HCT116 (cell line): Measurements from ENCODE around the gene ATP13A3. TPM values are rescaled to one million over a fixed set of nuclear protein-coding genes. Genes with fewer than 3 reads are reported as not detected.

Experiments
- ATAC-seq: fragments of 200-7000 bp; cut with Tn5 transposase; 2 replicates; pipeline ENCODE4 v1.9.1; 2020; ENCODE audit warnings: mild to moderate bottlenecking, moderate library complexity
- BruUV-seq: library from RNA; stranded (reverse); fragments of 400-500 nt; replicated peaks from 2 replicates; lab custom pipeline; 2021; lab: Mats Ljungman, UMichigan
- CTCF ChIA-PET: fragments of 300-600 bp; sonication (Branson Sonifier 250); formaldehyde crosslinking; loops from one replicate; lab custom pipeline; 2021; ENCODE audit warnings: antibody characterized with exemption; lab: Charles Lee
- POLR2A ChIA-PET: fragments of 300-600, 350-600 bp; sonication (Branson Sonifier 250); formaldehyde crosslinking; loops from one replicate; lab custom pipeline; 2021; ENCODE audit warnings: antibody characterized with exemption; lab: Charles Lee
- RAD21 ChIA-PET, 2 experiments: fragments of 300-600 bp; sonication (Branson Sonifier 250); formaldehyde crosslinking; loops; one replicate each; lab custom pipeline; 2023; ENCODE audit warnings: low total read pairs in 2 of 2; ENCODE audit not compliant: uncharacterized antibody in 2 of 2, unreplicated experiment in 2 of 2, low non-redundant PET in 1 of 2; lab: Charles Lee
- DNase-seq: peaks from one replicate; pipeline ENCODE4 v3.0.0-alpha.2; 2010; ENCODE audit warnings: low read depth, low spot score
- H2AFZ ChIP-seq: fragments of 200-600 bp; shearing (Covaris generic), sonication (generic); 2 replicates; pipeline ENCODE4 v1.6.1; 2017; ENCODE audit warnings: low read depth, mixed run types, mixed read lengths, antibody characterized with exemption, low read length; ENCODE audit not compliant: poor library complexity, severe bottlenecking
- H3K27ac ChIP-seq: 2 replicates; pipeline ENCODE4 v1.5.1; 2012; ENCODE audit warnings: low read depth, low read length
- H3K27me3 ChIP-seq: fragments of 200-600 bp; sonication (generic); 2 replicates; pipeline ENCODE4 v1.6.1; 2016; ENCODE audit warnings: mixed run types, low read length, mixed read lengths; ENCODE audit not compliant: insufficient read depth
- H3K36me3 ChIP-seq, 2 experiments: fragments of 200-500 bp in 1 of 2; fragments of 200-600 bp in 1 of 2; sonication (Bioruptor generic) in 1 of 2; sonication (generic) in 1 of 2; 2 replicates each; pipeline versions ENCODE4 v1.5.1 to v1.6.1; 2014 to 2016; ENCODE audit warnings: low read length in 2 of 2, inconsistent platforms in 1 of 2, mixed read lengths in 1 of 2, mixed run types in 1 of 2; ENCODE audit not compliant: insufficient read depth in 2 of 2, control insufficient read depth in 1 of 2
- H3K4me1 ChIP-seq, 2 experiments: fragments of 200-600 bp in 1 of 2; sonication (generic) in 1 of 2; 2 replicates each; pipeline versions ENCODE4 v1.5.1 to v1.6.1; 2012 to 2017; ENCODE audit warnings: low read length in 2 of 2, inconsistent platforms in 1 of 2, mild to moderate bottlenecking in 1 of 2, mixed read lengths in 1 of 2, mixed run types in 1 of 2, moderate library complexity in 1 of 2; ENCODE audit not compliant: insufficient read depth in 2 of 2, control insufficient read depth in 1 of 2
- H3K4me2 ChIP-seq: fragments of 200-600 bp; sonication (generic); 2 replicates; pipeline ENCODE4 v1.6.1; 2017; ENCODE audit warnings: mixed run types, low read length, mixed read lengths
- H3K4me3 ChIP-seq, 2 experiments: fragments of 200-600 bp in 1 of 2; sonication (generic) in 1 of 2; replicated peaks in 1 of 2; 2 replicates each; pipeline ENCODE4 v1.5.1; 2011 to 2016; ENCODE audit warnings: low read length in 2 of 2, control low read depth in 1 of 2, low read depth in 1 of 2, mild to moderate bottlenecking in 1 of 2, mixed read lengths in 1 of 2, mixed run types in 1 of 2
- H3K79me2 ChIP-seq: fragments of 200-600 bp; sonication (generic); 2 replicates; pipeline ENCODE4 v1.6.1; 2017; ENCODE audit warnings: mild to moderate bottlenecking, mixed run types, low read length, moderate library complexity, mixed read lengths; ENCODE audit not compliant: insufficient read depth
- H3K9ac ChIP-seq: fragments of 200-600 bp; sonication (generic); 2 replicates; pipeline ENCODE4 v1.6.1; 2016; ENCODE audit warnings: low read length, mixed read lengths
- H3K9me2 ChIP-seq: fragments of 200-600 bp; sonication (generic), shearing (Covaris generic); 2 replicates; pipeline ENCODE4 v1.6.1; 2017; ENCODE audit warnings: mixed run types, mild to moderate bottlenecking, moderate library complexity; ENCODE audit not compliant: insufficient read depth
- H3K9me3 ChIP-seq, 2 experiments: fragments of 200-500 bp in 1 of 2; fragments of 200-600 bp in 1 of 2; sonication (Bioruptor generic) in 1 of 2; sonication (generic) in 1 of 2; 2 replicates each; pipeline ENCODE4 v1.6.1; 2014 to 2017; ENCODE audit warnings: low read length in 2 of 2, mixed read lengths in 2 of 2, inconsistent platforms in 1 of 2, low read depth in 1 of 2, mild to moderate bottlenecking in 1 of 2, mixed run types in 1 of 2, moderate library complexity in 1 of 2; ENCODE audit not compliant: control insufficient read depth in 1 of 2, insufficient read depth in 1 of 2
- H4K20me1 ChIP-seq: fragments of 200-600 bp; sonication (generic), shearing (Covaris generic); 2 replicates; pipeline ENCODE4 v1.6.1; 2017; ENCODE audit warnings: mixed run types, mild to moderate bottlenecking, moderate library complexity; ENCODE audit not compliant: insufficient read depth
- CBX3 ChIP-seq: IDR thresholded peaks from 2 replicates; pipeline ENCODE4 v1.6.1; 2012; ENCODE audit warnings: low read depth
- CEBPB ChIP-seq: IDR thresholded peaks from 2 replicates; pipeline ENCODE4 v1.6.1; 2012; ENCODE audit warnings: low read depth
- ELF1 ChIP-seq: IDR thresholded peaks from 2 replicates; pipeline ENCODE4 v1.6.1; 2012; ENCODE audit warnings: low read depth, borderline replicate concordance
- EZH2 ChIP-seq: fragments of 200-600 bp; sonication (generic); IDR thresholded peaks from 2 replicates; pipeline ENCODE4 v1.6.1; 2017; ENCODE audit warnings: antibody characterized with exemption, mixed run types
- FOSL1 ChIP-seq: IDR thresholded peaks from 2 replicates; pipeline ENCODE4 v1.6.1; 2012; ENCODE audit warnings: low read depth
- JUND ChIP-seq: IDR thresholded peaks from 2 replicates; pipeline ENCODE4 v1.6.1; 2012
- POLR2A ChIP-seq: IDR thresholded peaks from 2 replicates; pipeline ENCODE4 v1.7.0; 2011; ENCODE audit warnings: borderline replicate concordance; ENCODE audit not compliant: insufficient read depth, insufficient read length; ENCODE audit errors: extremely low read depth
- POLR2AphosphoS5 ChIP-seq: IDR thresholded peaks from 2 replicates; pipeline ENCODE4 v1.6.1; 2011; ENCODE audit warnings: mild to moderate bottlenecking, low read depth, low read length, moderate library complexity
- SRF ChIP-seq: IDR thresholded peaks from 2 replicates; pipeline ENCODE4 v1.6.1; 2012; ENCODE audit warnings: low read depth
- TCF7L2 ChIP-seq: IDR thresholded peaks from 2 replicates; pipeline ENCODE4 v1.7.0; 2011; ENCODE audit warnings: borderline replicate concordance, inconsistent platforms; ENCODE audit not compliant: insufficient read depth, insufficient read length; ENCODE audit errors: extremely low read depth
- YY1 ChIP-seq: IDR thresholded peaks from 2 replicates; pipeline ENCODE4 v1.6.1; 2011; ENCODE audit warnings: low read length, low read depth, moderate library complexity, mild to moderate bottlenecking; ENCODE audit not compliant: insufficient replicate concordance; ENCODE audit errors: extremely low read depth
- ZNF274 ChIP-seq: fragments of 200-500 bp; sonication (Bioruptor generic); IDR thresholded peaks from 2 replicates; pipeline ENCODE4 v1.6.1; 2014; ENCODE audit warnings: mild to moderate bottlenecking, low read depth, low read length, inconsistent platforms
- intact Hi-C: fragments of 100-400 bp; cut with micrococcal nuclease; formaldehyde crosslinking; loops from 2 replicates; pipeline ENCODE4 v1.10.0; 2022
- total RNA-seq: library from RNA; stranded (reverse); gene quantifications from one replicate; pipeline ENCODE4 v1.2.1, GENCODE V29; 2021; ENCODE audit not compliant: unreplicated experiment
- TF ChIP-seq, protein P1 (sequence below): IDR thresholded peaks from 2 replicates; pipeline ENCODE4 v1.6.1; 2012; ENCODE audit warnings: low read depth
- TF ChIP-seq, protein P2 (sequence below): IDR thresholded peaks from 2 replicates; pipeline ENCODE4 v1.6.1; 2012

The ATP13A3 gene
- total RNA-seq, 1 experiment from 2014 or later, result 139 TPM

DNA sequence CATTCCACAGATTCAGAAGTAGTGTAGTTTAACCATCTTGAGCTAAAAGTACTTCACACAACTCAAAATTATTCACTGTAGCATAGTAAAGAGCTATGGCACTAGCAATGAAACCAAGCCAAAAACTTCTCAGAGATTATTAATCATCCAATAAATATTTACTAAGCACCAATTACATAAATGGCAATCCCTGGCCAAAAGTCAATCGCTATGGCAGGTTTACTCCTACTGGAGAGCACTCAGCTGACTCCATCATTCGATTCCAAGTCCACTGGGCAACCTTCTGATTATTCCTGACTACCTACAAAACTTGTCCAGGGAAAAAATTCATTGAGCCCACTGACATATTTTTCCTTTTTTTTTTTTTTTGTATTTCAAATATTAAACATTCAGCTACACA, 23.9 kb downstream of the ATP13A3 start:
- POLR2A ChIA-PET, result no interaction called here
- peaks cover 90% of the 10 kb centered on the region for H3K79me2 ChIP-seq
- intact Hi-C loops, result no loop called here
- no peak overlapping the region for H3K4me3 ChIP-seq
- H4K20me1 ChIP-seq, result peaks cover 8% of the 10 kb centered on the region; the same call in 1 of the 2 replicates
- H3K4me1 ChIP-seq, result no peaks in the 10 kb centered on the region
- TF ChIP-seq CBX3 (no peak), ZNF274 (no peak), YY1 (no peak)
- TF ChIP-seq, protein P1, sequence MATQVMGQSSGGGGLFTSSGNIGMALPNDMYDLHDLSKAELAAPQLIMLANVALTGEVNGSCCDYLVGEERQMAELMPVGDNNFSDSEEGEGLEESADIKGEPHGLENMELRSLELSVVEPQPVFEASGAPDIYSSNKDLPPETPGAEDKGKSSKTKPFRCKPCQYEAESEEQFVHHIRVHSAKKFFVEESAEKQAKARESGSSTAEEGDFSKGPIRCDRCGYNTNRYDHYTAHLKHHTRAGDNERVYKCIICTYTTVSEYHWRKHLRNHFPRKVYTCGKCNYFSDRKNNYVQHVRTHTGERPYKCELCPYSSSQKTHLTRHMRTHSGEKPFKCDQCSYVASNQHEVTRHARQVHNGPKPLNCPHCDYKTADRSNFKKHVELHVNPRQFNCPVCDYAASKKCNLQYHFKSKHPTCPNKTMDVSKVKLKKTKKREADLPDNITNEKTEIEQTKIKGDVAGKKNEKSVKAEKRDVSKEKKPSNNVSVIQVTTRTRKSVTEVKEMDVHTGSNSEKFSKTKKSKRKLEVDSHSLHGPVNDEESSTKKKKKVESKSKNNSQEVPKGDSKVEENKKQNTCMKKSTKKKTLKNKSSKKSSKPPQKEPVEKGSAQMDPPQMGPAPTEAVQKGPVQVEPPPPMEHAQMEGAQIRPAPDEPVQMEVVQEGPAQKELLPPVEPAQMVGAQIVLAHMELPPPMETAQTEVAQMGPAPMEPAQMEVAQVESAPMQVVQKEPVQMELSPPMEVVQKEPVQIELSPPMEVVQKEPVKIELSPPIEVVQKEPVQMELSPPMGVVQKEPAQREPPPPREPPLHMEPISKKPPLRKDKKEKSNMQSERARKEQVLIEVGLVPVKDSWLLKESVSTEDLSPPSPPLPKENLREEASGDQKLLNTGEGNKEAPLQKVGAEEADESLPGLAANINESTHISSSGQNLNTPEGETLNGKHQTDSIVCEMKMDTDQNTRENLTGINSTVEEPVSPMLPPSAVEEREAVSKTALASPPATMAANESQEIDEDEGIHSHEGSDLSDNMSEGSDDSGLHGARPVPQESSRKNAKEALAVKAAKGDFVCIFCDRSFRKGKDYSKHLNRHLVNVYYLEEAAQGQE, result no peak
- no peak overlapping the region for H3K4me2 ChIP-seq
- no peak overlapping the region for H3K27ac ChIP-seq
- peaks cover 5 to 13% of the 10 kb centered on the region in 2 experiments; a peak in 2 of 4 replicates for H3K36me3 ChIP-seq
- H3K9ac ChIP-seq, result no peak overlapping the region
- H3K9me3 ChIP-seq, result no peaks in the 10 kb centered on the region
- CTCF ChIA-PET, result interaction anchor here (1.2 kb wide), 1 partner anchor 111 kb away, joined by 3 read pairs; no protein-coding TSS in a partner anchor
- no peaks in the 10 kb centered on the region for H3K27me3 ChIP-seq
- BruUV-seq, result no TSS peak
- RAD21 ChIA-PET, result no interaction called here
- DNase-seq (no peak), ATAC-seq (no peak)
- no peak overlapping the region for H2AFZ ChIP-seq
- no peaks in the 10 kb centered on the region for H3K9me2 ChIP-seq

GRCh38 chr3:194460566-194460965, 26.2 kb downstream of the ATP13A3 start:
- ChIA-PET CTCF (interaction anchor here (1.2 kb wide), 1 partner anchor 11 kb away, joined by 3 read pairs; no protein-coding TSS in a partner anchor), POLR2A (no interaction called here), RAD21 (no interaction called here)
- no peaks in the 10 kb centered on the region for H3K9me2 ChIP-seq
- no peak overlapping the region for H3K27ac ChIP-seq
- intact Hi-C loops, result no loop called here
- H3K79me2 ChIP-seq, result peaks cover 73% of the 10 kb centered on the region
- no peak for ATAC-seq
- H3K4me2 ChIP-seq, result no peak overlapping the region
- no peak overlapping the region for H3K9ac ChIP-seq
- DNase-seq, result no peak
- no peak overlapping the region for H3K4me3 ChIP-seq
- BruUV-seq, result no TSS peak
- peaks cover 8% of the 10 kb centered on the region; the same call in 1 of the 2 replicates for H4K20me1 ChIP-seq
- H3K9me3 ChIP-seq, result no peaks in the 10 kb centered on the region
- no peaks in the 10 kb centered on the region for H3K4me1 ChIP-seq
- H2AFZ ChIP-seq, result no peak overlapping the region
- H3K27me3 ChIP-seq, result no peaks in the 10 kb centered on the region
- H3K36me3 ChIP-seq, result peaks cover 5 to 21% of the 10 kb centered on the region in 2 experiments; a peak in 2 of 4 replicates
- TF ChIP-seq FOSL1 (no peak), JUND (no peak), ELF1 (no peak), TCF7L2 (no peak), POLR2AphosphoS5 (no peak), SRF (no peak), POLR2A (no peak), CEBPB (no peak), EZH2 (no peak)
- TF ChIP-seq, protein P2, sequence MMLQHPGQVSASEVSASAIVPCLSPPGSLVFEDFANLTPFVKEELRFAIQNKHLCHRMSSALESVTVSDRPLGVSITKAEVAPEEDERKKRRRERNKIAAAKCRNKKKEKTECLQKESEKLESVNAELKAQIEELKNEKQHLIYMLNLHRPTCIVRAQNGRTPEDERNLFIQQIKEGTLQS, result no peak
- TF ChIP-seq, protein P1, result no peak
